Measurements from ENCODE around the gene DOCK11. TPM values are rescaled to one million over a fixed set of nuclear protein-coding genes. Genes with fewer than 3 reads are reported as not detected.

The DOCK11 gene
- total RNA-seq, 2 donors from 2014 or later, result 5.2 to 7.9 TPM

GRCh38 chrX:118493016-118493415 lies 2.6 kb upstream of the DOCK11 start:
- H3K27me3 ChIP-seq, result no peaks in the 10 kb centered on the region
- H3K4me1 ChIP-seq, result no peaks in the 10 kb centered on the region
- no peak for TF ChIP-seq CTCF (IDR thresholded peaks at IDR 0.05)
- H3K36me3 ChIP-seq, result no peaks in the 10 kb centered on the region
- H3K27ac ChIP-seq, result no peak overlapping the region
- no peaks in the 10 kb centered on the region for H3K9me3 ChIP-seq
- no peak overlapping the region for H3K4me3 ChIP-seq
- no peak for DNase-seq (ENCODE audit: low spot score)

- Histone ChIP-seq H3K27ac (no peak overlapping the region), H3K27me3 (no peaks in the 10 kb centered on the region), H3K4me3 (no peak overlapping the region), H3K36me3 (no peaks in the 10 kb centered on the region), H3K4me1 (no peaks in the 10 kb centered on the region), H3K9me3 (no peaks in the 10 kb centered on the region)
- no peak for DNase-seq (ENCODE audit: low spot score)
- no peak for TF ChIP-seq CTCF (IDR thresholded peaks at IDR 0.05)
Observed at GRCh38 chrX:118493653-118494297, 1.8 kb upstream of the DOCK11 start.

GRCh38 chrX:118495958-118496762 lies 545 bp downstream of the DOCK11 start:
- Histone ChIP-seq H3K36me3 (no peaks in the 10 kb centered on the region), H3K4me1 (no peaks in the 10 kb centered on the region), H3K27me3 (no peaks in the 10 kb centered on the region), H3K4me3 (peak overlapping the region; percentile 56 to 63), H3K27ac (peak overlapping the region; percentile 73 to 82), H3K9me3 (no peaks in the 10 kb centered on the region)
- DNase-seq (ENCODE audit: low spot score), result peak; percentile 64
- no peak for TF ChIP-seq CTCF (IDR thresholded peaks at IDR 0.05)

- no peaks in the 10 kb centered on the region for H3K27me3 ChIP-seq
- H3K4me1 ChIP-seq, result no peaks in the 10 kb centered on the region
- H3K9me3 ChIP-seq, result no peaks in the 10 kb centered on the region
- DNase-seq (ENCODE audit: low spot score), result no peak
- no peak for TF ChIP-seq CTCF (IDR thresholded peaks at IDR 0.05)
- peak overlapping the region; percentile 73 to 82 for H3K27ac ChIP-seq
- H3K4me3 ChIP-seq, result peak overlapping the region; percentile 56 to 63
- H3K36me3 ChIP-seq, result no peaks in the 10 kb centered on the region
Observed at GRCh38 chrX:118496763-118497079, 1.1 kb downstream of the DOCK11 start.

- no peaks in the 10 kb centered on the region for H3K36me3 ChIP-seq
Observed at GRCh38 chrX:118497180-118497818, 1.7 kb downstream of the DOCK11 start.

More at GRCh38 chrX:118497180-118497818, 1.7 kb downstream of the DOCK11 start:
- no peaks in the 10 kb centered on the region for H3K9me3 ChIP-seq
- H3K4me3 ChIP-seq, result peak overlapping the region; percentile 56 to 63
- H3K27me3 ChIP-seq, result no peaks in the 10 kb centered on the region
- TF ChIP-seq CTCF (IDR thresholded peaks at IDR 0.05), result no peak
- no peaks in the 10 kb centered on the region for H3K4me1 ChIP-seq
- no peak for DNase-seq (ENCODE audit: low spot score)
- peak overlapping the region; percentile 73 to 82 for H3K27ac ChIP-seq

Measured in right atrium auricular region (tissue), 2 donors.